Gastrocnemius medialis (tissue), 4 donors: ENCODE measurements around the gene SLC29A3. TPM values are rescaled to one million over a fixed set of nuclear protein-coding genes. Genes with fewer than 3 reads are reported as not detected.

Source experiments
- ATAC-seq, 2 donors: fragments of 150-250 bp; one replicate each; pipeline ENCODE4 v1.9.1; 2016
- DNase-seq, 2 donors: peaks; one replicate each; pipeline ENCODE4 v3.0.0-alpha.2; 2019
- H3K27ac ChIP-seq, 4 donors: fragments of 200-600 bp; sonication (generic); 1 replicate in 1 of 4; 2 replicates in 3 of 4; pipeline ENCODE4 v1.5.1; 2016 to 2018; ENCODE audit warnings: mild to moderate bottlenecking in 2 of 4, moderate library complexity in 1 of 4
- H3K27me3 ChIP-seq, 3 donors: fragments of 200-600 bp; sonication (generic) in 2 of 3; 1 replicate in 1 of 3; 2 replicates in 2 of 3; pipeline versions ENCODE4 v1.5.1 to v1.6.0; 2016 to 2019; ENCODE audit warnings: mild to moderate bottlenecking in 1 of 3, moderate library complexity in 1 of 3
- H3K36me3 ChIP-seq, 2 donors: fragments of 200-600 bp; sonication (generic) in 1 of 2; one replicate each; pipeline ENCODE4 v1.5.1; 2017 to 2018
- H3K4me1 ChIP-seq, 2 donors: fragments of 200-600 bp; sonication (generic) in 1 of 2; one replicate each; pipeline ENCODE4 v1.5.1; 2016 to 2017; ENCODE audit warnings: mild to moderate bottlenecking in 2 of 2
- H3K4me3 ChIP-seq, 4 donors: fragments of 200-600 bp; sonication (generic) in 3 of 4; 1 replicate in 1 of 4; 2 replicates in 3 of 4; pipeline ENCODE4 v1.5.1; 2016 to 2019; ENCODE audit warnings: mild to moderate bottlenecking in 2 of 4
- H3K9me3 ChIP-seq, 3 donors: fragments of 200-600 bp; sonication (generic) in 2 of 3; 1 replicate in 1 of 3; 2 replicates in 2 of 3; pipeline ENCODE4 v1.5.1; 2016 to 2019
- POLR2A ChIP-seq, 2 donors: fragments of 450-650 bp; IDR thresholded peaks; one replicate each; pipeline ENCODE4 v1.6.1; 2017; ENCODE audit warnings: antibody characterized with exemption in 2 of 2, mild to moderate bottlenecking in 2 of 2, moderate library complexity in 2 of 2
- in situ Hi-C, 4 donors: fragments of 200-750 bp; cut with MboI; loops; one replicate each; pipeline versions ENCODE4 v1.15.0 to v1.8.0; 2017; ENCODE audit warnings: low sequenced_read_pairs in 4 of 4
- intact Hi-C: fragments of 100-400 bp; cut with DNase I; formaldehyde crosslinking; loops from one replicate; pipeline ENCODE4 v1.15.1; 2023; ENCODE audit warnings: low total_unique reads
- total RNA-seq, 4 donors: library from RNA; depleted of rRNA; stranded (reverse); fragments of >200 nt; gene quantifications; one replicate each; pipeline versions ENCODE4 v1.1.0 to v1.2.3, GENCODE V29; 2016
- TF ChIP-seq, protein P1 (sequence below), 5 experiments: fragments of 450-650 bp in 3 of 5; fragments of 200-600 bp in 2 of 5; sonication (generic) in 2 of 5; IDR thresholded peaks in 4 of 5; conservative IDR thresholded peaks in 1 of 5; 1 replicate in 4 of 5; 2 replicates in 1 of 5; pipeline ENCODE4 v1.5.1; 2016 to 2019; ENCODE audit warnings: antibody characterized with exemption in 5 of 5, mild to moderate bottlenecking in 3 of 5, moderate library complexity in 3 of 5

Gene SLC29A3
- total RNA-seq, 4 donors from 2014 or later = 0.36 to 2.8 (median 2.0) TPM

DNA sequence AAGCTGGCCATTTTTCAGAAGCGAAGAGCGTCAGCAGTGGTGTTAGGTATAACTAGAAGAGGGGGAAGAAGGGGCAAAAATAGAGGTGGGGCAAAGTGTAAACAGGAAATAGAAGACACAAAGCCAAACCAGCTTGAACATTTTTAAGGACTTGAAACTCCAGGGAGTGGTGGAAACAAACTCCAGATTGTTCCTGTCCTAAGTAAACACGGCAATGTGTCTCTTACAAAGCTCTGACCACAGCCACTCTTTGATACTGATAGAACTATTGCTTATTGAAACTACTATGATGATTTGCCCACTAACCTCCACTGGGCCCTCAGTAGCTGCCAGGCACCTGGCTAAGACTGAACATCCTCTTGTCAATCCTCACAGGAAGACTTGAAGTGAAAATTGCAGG is 56.9 kb downstream of the SLC29A3 start:
- TF ChIP-seq, protein P1, sequence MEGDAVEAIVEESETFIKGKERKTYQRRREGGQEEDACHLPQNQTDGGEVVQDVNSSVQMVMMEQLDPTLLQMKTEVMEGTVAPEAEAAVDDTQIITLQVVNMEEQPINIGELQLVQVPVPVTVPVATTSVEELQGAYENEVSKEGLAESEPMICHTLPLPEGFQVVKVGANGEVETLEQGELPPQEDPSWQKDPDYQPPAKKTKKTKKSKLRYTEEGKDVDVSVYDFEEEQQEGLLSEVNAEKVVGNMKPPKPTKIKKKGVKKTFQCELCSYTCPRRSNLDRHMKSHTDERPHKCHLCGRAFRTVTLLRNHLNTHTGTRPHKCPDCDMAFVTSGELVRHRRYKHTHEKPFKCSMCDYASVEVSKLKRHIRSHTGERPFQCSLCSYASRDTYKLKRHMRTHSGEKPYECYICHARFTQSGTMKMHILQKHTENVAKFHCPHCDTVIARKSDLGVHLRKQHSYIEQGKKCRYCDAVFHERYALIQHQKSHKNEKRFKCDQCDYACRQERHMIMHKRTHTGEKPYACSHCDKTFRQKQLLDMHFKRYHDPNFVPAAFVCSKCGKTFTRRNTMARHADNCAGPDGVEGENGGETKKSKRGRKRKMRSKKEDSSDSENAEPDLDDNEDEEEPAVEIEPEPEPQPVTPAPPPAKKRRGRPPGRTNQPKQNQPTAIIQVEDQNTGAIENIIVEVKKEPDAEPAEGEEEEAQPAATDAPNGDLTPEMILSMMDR (IDR thresholded peaks at IDR 0.05 in 4 of 5, conservative IDR thresholded peaks at IDR 0.05 in 1 of 5) = no peak
- no peak for TF ChIP-seq POLR2A (IDR thresholded peaks at IDR 0.05)
- no peak for ATAC-seq
- in situ Hi-C loops = loop anchor here in 2 of 4 donors (25.0 kb wide), 1 partner anchor 436 kb away; no protein-coding TSS in a partner anchor

GRCh38 chr10:71378336-71379117 is 59.5 kb downstream of the SLC29A3 start:
- Histone ChIP-seq H3K4me3 (no peak overlapping the region), H3K27ac (peak overlapping the region in 1 of 4 donors; percentile 88), H3K27me3 (no peaks in the 10 kb centered on the region), H3K4me1 (peaks cover 7 to 9% of the 10 kb centered on the region in 2 donors), H3K9me3 (no peaks in the 10 kb centered on the region), H3K36me3 (no peaks in the 10 kb centered on the region)
- no peak for ATAC-seq
- TF ChIP-seq, protein P1 (IDR thresholded peaks at IDR 0.05 in 4 of 5, conservative IDR thresholded peaks at IDR 0.05 in 1 of 5) = no peak
- TF ChIP-seq POLR2A (IDR thresholded peaks at IDR 0.05) = no peak
- in situ Hi-C loops = loop anchor here in 2 of 4 donors (25.0 kb wide), 1 partner anchor 434 kb away; no protein-coding TSS in a partner anchor
- DNase-seq = no peak
- intact Hi-C loops = loop anchor here (5.0 kb wide), 2 partner anchors 394 to 509 kb away; partner anchors contain the start of gene VSIR

More for the DNA sequence above, 56.9 kb downstream of the SLC29A3 start:
- DNase-seq = no peak
- peaks cover 7 to 9% of the 10 kb centered on the region in 2 donors for H3K4me1 ChIP-seq
- no peaks in the 10 kb centered on the region for H3K36me3 ChIP-seq
- no peak overlapping the region for H3K27ac ChIP-seq
- H3K9me3 ChIP-seq = no peaks in the 10 kb centered on the region
- H3K27me3 ChIP-seq = no peaks in the 10 kb centered on the region
- intact Hi-C loops = loop anchor here (5.0 kb wide), 2 partner anchors 396 to 511 kb away; partner anchors contain the start of gene VSIR
- H3K4me3 ChIP-seq = no peak overlapping the region

GRCh38 chr10:71379118-71379766 is 60.2 kb downstream of the SLC29A3 start:
- Histone ChIP-seq H3K4me1 (peaks cover 7 to 9% of the 10 kb centered on the region in 2 donors), H3K36me3 (no peaks in the 10 kb centered on the region), H3K4me3 (no peak overlapping the region), H3K27ac (no peak overlapping the region), H3K9me3 (no peaks in the 10 kb centered on the region), H3K27me3 (no peaks in the 10 kb centered on the region)
- no peak for TF ChIP-seq POLR2A (IDR thresholded peaks at IDR 0.05)
- TF ChIP-seq, protein P1 (IDR thresholded peaks at IDR 0.05 in 4 of 5, conservative IDR thresholded peaks at IDR 0.05 in 1 of 5) = no peak
- ATAC-seq (no peak), DNase-seq (no peak)
- in situ Hi-C loops = loop anchor here in 2 of 4 donors (25.0 kb wide), 1 partner anchor 433 kb away; no protein-coding TSS in a partner anchor
- intact Hi-C loops = loop anchor here (5.0 kb wide), 2 partner anchors 393 to 508 kb away; partner anchors contain the start of gene VSIR

DNA sequence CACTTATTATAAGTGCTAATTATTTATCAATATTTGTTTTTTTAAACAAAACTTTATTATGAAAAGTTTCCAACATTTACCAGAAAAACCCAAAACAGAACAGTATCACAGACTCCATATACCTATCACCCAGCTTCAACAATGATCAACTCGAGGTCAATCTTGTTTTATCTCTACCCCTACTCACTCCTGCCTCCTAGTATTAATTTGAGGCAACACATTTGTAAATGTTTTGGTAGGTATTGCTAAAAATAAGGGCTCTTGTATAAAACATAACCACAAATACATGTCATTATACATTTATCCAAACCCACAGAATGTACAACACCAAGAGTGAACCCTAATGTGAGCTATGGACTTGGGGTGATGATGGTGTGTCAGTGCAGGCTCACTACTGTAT is 61.8 kb downstream of the SLC29A3 start:
- intact Hi-C loops (loop anchor here (5.0 kb wide), 2 partner anchors 316 to 431 kb away; no protein-coding TSS in a partner anchor), in situ Hi-C loops (loop anchor here (5.0 to 25.0 kb wide), 5 partner anchors 69 to 434 kb away; no protein-coding TSS in a partner anchor)
- no peak for TF ChIP-seq POLR2A (IDR thresholded peaks at IDR 0.05)
- TF ChIP-seq, protein P1 (IDR thresholded peaks at IDR 0.05 in 4 of 5, conservative IDR thresholded peaks at IDR 0.05 in 1 of 5) = no peak
- Histone ChIP-seq H3K9me3 (no peaks in the 10 kb centered on the region), H3K4me3 (no peak overlapping the region), H3K27ac (no peak overlapping the region), H3K4me1 (peaks cover 7 to 9% of the 10 kb centered on the region in 2 donors), H3K36me3 (no peaks in the 10 kb centered on the region), H3K27me3 (no peaks in the 10 kb centered on the region)
- no peak for ATAC-seq
- DNase-seq = no peak
